Testis (tissue), 2 donors: ENCODE measurements around the gene CACNB4.

Experiments used
- CTCF ChIP-seq, 3 experiments: fragments of 450-650 bp in 2 of 3; fragments of 200-600 bp in 1 of 3; sonication (generic) in 1 of 3; IDR thresholded peaks; one replicate each; pipeline ENCODE4 v1.5.1; 2016 to 2019; ENCODE audit warnings: antibody characterized with exemption in 3 of 3, mild to moderate bottlenecking in 2 of 3, moderate library complexity in 1 of 3
- POLR2A ChIP-seq: fragments of 450-650 bp; IDR thresholded peaks from one replicate; pipeline ENCODE4 v1.6.1; 2017; ENCODE audit warnings: antibody characterized with exemption, mild to moderate bottlenecking, moderate library complexity

DNA sequence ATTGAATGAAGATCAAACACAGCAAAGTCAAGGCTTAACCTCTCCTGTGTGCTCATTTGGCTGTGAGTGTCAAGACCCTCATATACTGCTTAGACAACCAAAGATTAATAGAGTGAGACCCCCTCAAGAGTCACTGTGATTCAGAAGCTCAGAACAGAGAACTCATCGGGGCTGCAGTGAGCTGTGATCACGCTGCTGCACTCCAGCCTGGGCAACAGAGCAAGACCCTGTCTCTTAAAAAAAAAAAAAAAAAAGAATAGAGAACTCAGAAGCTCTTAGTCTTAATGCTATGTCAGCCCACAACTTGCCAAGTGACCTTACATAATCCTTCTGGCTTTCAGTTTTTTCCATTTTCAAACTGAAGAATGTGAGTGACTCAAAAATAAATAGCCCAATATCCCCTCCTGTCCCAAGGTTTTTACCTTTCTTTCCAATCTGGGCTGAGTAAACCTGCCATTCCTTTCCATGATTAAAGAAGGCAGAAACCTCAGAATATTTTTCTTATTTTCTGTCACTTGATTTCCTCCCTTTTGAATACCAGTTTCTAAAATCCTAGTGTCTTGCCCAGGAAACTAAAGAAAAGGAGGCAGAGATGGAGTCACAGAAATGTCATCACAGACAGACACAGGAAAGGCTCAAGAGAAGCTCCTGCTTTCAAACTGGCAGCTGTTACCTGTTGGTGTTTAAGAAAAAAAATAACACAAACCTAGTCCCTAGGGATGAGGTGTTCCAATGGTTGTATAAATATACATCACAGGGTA, 102.4 kb downstream of the CACNB4 start:
- TF ChIP-seq CTCF (IDR thresholded peaks at IDR 0.05) (no peak), POLR2A (no peak)
